GM12878 (cell line): ENCODE measurements around the gene MGAT3. TPM values are rescaled to one million over a fixed set of nuclear protein-coding genes. Genes with fewer than 3 reads are reported as not detected.
A peak's percentile ranks its signal among the peaks of the same experiment; 100 is the strongest.

Source experiments
- ATAC-seq: fragments of 200-7000 bp; cut with Tn5 transposase; 3 replicates; pipeline ENCODE4 v1.9.1; 2020; ENCODE audit warnings: mild to moderate bottlenecking, moderate library complexity
- BruUV-seq: library from RNA; stranded (reverse); fragments of 400-500 nt; replicated peaks from 2 replicates; lab custom pipeline; 2021; lab: Mats Ljungman, UMichigan
- CTCF ChIA-PET: fragments of 300-600 bp; sonication (Branson Sonifier 250); formaldehyde crosslinking; extraction: SDS; loops from one replicate; lab custom pipeline; 2021; ENCODE audit warnings: inconsistent platforms; lab: Yijun Ruan, JAX
- POLR2A ChIA-PET: fragments of 350-600 bp; formaldehyde crosslinking; extraction: SDS; loops from one replicate; lab custom pipeline; 2021; ENCODE audit warnings: inconsistent platforms; lab: Charles Lee
- RAD21 ChIA-PET: fragments of 300-600 bp; sonication (Branson Sonifier 250); formaldehyde crosslinking; loops from one replicate; lab custom pipeline; 2023; ENCODE audit warnings: antibody characterized with exemption; ENCODE audit not compliant: unreplicated experiment; lab: Charles Lee
- SMC1A ChIA-PET: fragments of 300-600 bp; sonication (Branson Sonifier 250); formaldehyde crosslinking; loops from one replicate; lab custom pipeline; 2023; ENCODE audit not compliant: unreplicated experiment, uncharacterized antibody; lab: Charles Lee
- DNase-seq: peaks from one replicate; pipeline ENCODE4 v3.0.0-alpha.2; 2011; ENCODE audit warnings: low read depth, low spot score
- FAIRE-seq: peaks from 3 replicates; lab custom pipeline; 2011; peaks lifted over from hg19 to GRCh38; lab: Jason Lieb, UNC
- H2AFZ ChIP-seq: 2 replicates; pipeline ENCODE4 v1.6.0; 2011; ENCODE audit warnings: low read depth, low read length, control low read depth; ENCODE audit not compliant: control insufficient read depth
- H3K27ac ChIP-seq: 2 replicates; pipeline ENCODE4 v1.5.1; 2011; ENCODE audit warnings: control low read depth; ENCODE audit not compliant: control insufficient read depth, insufficient read depth
- H3K27me3 ChIP-seq, 2 experiments: replicated peaks in 1 of 2; 2 replicates each; pipeline versions ENCODE4 v1.6.0 to v1.6.1; 2011; ENCODE audit warnings: low read length in 1 of 2; ENCODE audit not compliant: control insufficient read depth in 2 of 2, insufficient read depth in 2 of 2
- H3K36me3 ChIP-seq, 2 experiments: 2 replicates each; pipeline ENCODE4 v1.5.1; 2011; ENCODE audit warnings: low read length in 1 of 2; ENCODE audit not compliant: control insufficient read depth in 2 of 2, insufficient read depth in 2 of 2
- H3K4me1 ChIP-seq: 2 replicates; pipeline ENCODE4 v1.6.1; 2011; ENCODE audit warnings: mild to moderate bottlenecking, low read length, moderate library complexity, mixed read lengths; ENCODE audit not compliant: control insufficient read depth, insufficient read depth
- H3K4me2 ChIP-seq: 2 replicates; pipeline ENCODE4 v1.6.0; 2011; ENCODE audit warnings: control low read depth; ENCODE audit not compliant: control insufficient read depth, insufficient read depth
- H3K4me3 ChIP-seq: fragments of 200-600 bp; sonication (generic); 2 replicates; pipeline ENCODE4 v1.5.1; 2016
- H3K79me2 ChIP-seq: 2 replicates; pipeline ENCODE4 v1.6.0; 2011; ENCODE audit warnings: low read length; ENCODE audit not compliant: control insufficient read depth, insufficient read depth
- H3K9ac ChIP-seq: 2 replicates; pipeline ENCODE4 v1.8.0; 2011; ENCODE audit warnings: low read length, control low read depth, mixed read lengths; ENCODE audit not compliant: control insufficient read depth, insufficient read depth
- H3K9me3 ChIP-seq: replicated peaks from 3 replicates; pipeline ENCODE4 v1.5.1; 2011; ENCODE audit warnings: mild to moderate bottlenecking, low read length; ENCODE audit not compliant: control insufficient read depth, insufficient read depth
- H4K20me1 ChIP-seq: 2 replicates; pipeline ENCODE4 v1.6.0; 2011; ENCODE audit not compliant: control insufficient read depth, insufficient read depth
- GABPA ChIP-seq: IDR thresholded peaks from 2 replicates; pipeline ENCODE4 v1.6.1; 2014; ENCODE audit warnings: antibody characterized with exemption, low read depth, mild to moderate bottlenecking, inconsistent platforms
- IRF5 ChIP-seq: fragments of 450-650 bp; IDR thresholded peaks from 2 replicates; pipeline ENCODE4 v1.6.1; 2017; ENCODE audit warnings: borderline replicate concordance
- SMAD1 ChIP-seq: fragments of 450-650 bp; IDR thresholded peaks from 2 replicates; pipeline ENCODE4 v1.6.1; 2018; ENCODE audit warnings: mild to moderate bottlenecking, low read depth; ENCODE audit not compliant: partially characterized antibody
- WGBS: methylation state at CpG from one replicate; pipeline ENCODE4 v1.1.6; 2016; ENCODE audit warnings: low lambda C conversion rate; ENCODE audit not compliant: insufficient replicate concordance, insufficient coverage; ENCODE audit errors: missing lambda C conversion rate; 5-methylcytosine and 5-hydroxymethylcytosine counted together
- in situ Hi-C: fragments of 300-500 bp; cut with MboI; formaldehyde crosslinking; loops from 9 replicates; pipeline ENCODE4 v1.14.3; 2018; ENCODE audit warnings: mixed read lengths
- intact Hi-C: fragments of 100-400 bp; cut with micrococcal nuclease; formaldehyde crosslinking; loops from one replicate; pipeline ENCODE4 v1.14.2; 2022; ENCODE audit not compliant: unreplicated experiment
- polyA plus RNA-seq, 11 experiments: library from polyadenylated mRNA; depleted of rRNA in 4 of 11; unstranded in 6 of 11; stranded (reverse) in 5 of 11; fragments of >200 nt; fragmentation: Nextera tagmentation in 4 of 11; fragmentation: Illumina TruSeq in 1 of 11; extraction: Ambion mirVana in 4 of 11; extraction: Trizol in 1 of 11; gene quantifications; 1 replicate in 1 of 11; 2 replicates in 10 of 11; pipeline versions ENCODE4 v1.2.1 to v1.2.3, GENCODE V29; 2011 to 2016; ENCODE audit warnings: inconsistent platforms in 2 of 11, missing spikeins in 2 of 11, low read depth in 1 of 11
- total RNA-seq, 4 experiments: library from RNA; depleted of rRNA in 3 of 4; stranded (reverse); fragments of >200 nt in 3 of 4; fragmentation: Illumina TruSeq in 1 of 4; extraction: Trizol in 1 of 4; gene quantifications; 2 replicates each; pipeline versions ENCODE4 v1.2.1 to v1.2.3, GENCODE V29; 2013 to 2021

The MGAT3 gene
- total and polyA plus RNA-seq, 10 of the 15 experiments (the other 5 are each of a cell fraction or from before 2014, with no cell fraction given), result 0.32 to 40.2 (median 11.9) TPM

- H3K9me3 ChIP-seq, result no peaks in the 10 kb centered on the region
- no peaks in the 10 kb centered on the region; the same call in 1 of the 2 replicates for H4K20me1 ChIP-seq
- SMC1A ChIA-PET, result interaction anchor here (1.0 to 3.7 kb wide), 10 partner anchors 9 to 138 kb away, joined by 3 to 21 read pairs (median 4); no protein-coding TSS in a partner anchor
- peak; percentile 5; the same call in 1 of the 3 replicates for ATAC-seq
- CTCF ChIA-PET, result interaction anchor here (0.6 to 3.7 kb wide), 7 partner anchors 9 to 138 kb away, joined by 3 to 15 read pairs (median 5); no protein-coding TSS in a partner anchor
- in situ Hi-C loops, result no loop called here
- TF ChIP-seq GABPA, result no peak
- no peak for TF ChIP-seq IRF5
- TF ChIP-seq SMAD1, result no peak
- peak overlapping the region; percentile 50; the same call in 1 of the 2 replicates for H3K9ac ChIP-seq
- intact Hi-C loops, result no loop called here
- H3K4me1 ChIP-seq, result peaks cover 55% of the 10 kb centered on the region
- 67% methylated on average over 16 of the region's 16 CpGs for WGBS
- H3K27me3 ChIP-seq, result no peaks in the 10 kb centered on the region
- no peak for FAIRE-seq
- DNase-seq, result no peak
- no peak overlapping the region for H2AFZ ChIP-seq
- peak overlapping the region; percentile 50; the same call in 1 of the 2 replicates for H3K4me3 ChIP-seq
- RAD21 ChIA-PET, result interaction anchor here (0.9 to 4.3 kb wide), 8 partner anchors 8 to 58 kb away, joined by 3 to 27 read pairs (median 4); partner anchors contain the start of gene MIEF1
- POLR2A ChIA-PET, result interaction anchor here (1.0 to 5.0 kb wide), 6 partner anchors 9 to 34 kb away, joined by 4 to 38 read pairs (median 8); no protein-coding TSS in a partner anchor
- peaks cover 65% of the 10 kb centered on the region for H3K79me2 ChIP-seq
- H3K27ac ChIP-seq, result peak overlapping the region; percentile 76
- BruUV-seq, result no TSS peak
- peak overlapping the region; percentile 65 for H3K4me2 ChIP-seq
- H3K36me3 ChIP-seq, result peaks cover 7 to 23% of the 10 kb centered on the region in 2 experiments; a peak in 3 of 4 replicates
These were observed 13.9 kb downstream of the MGAT3 start for GRCh38 chr22:39470451-39471291.
